Measurements from ENCODE around the gene GRIK4.
A peak's percentile ranks its signal among the peaks of the same experiment; 100 is the strongest.

Gene GRIK4

GRCh38 chr11:120797143-120797542, 285.6 kb downstream of the GRIK4 start:
- Histone ChIP-seq H3K27ac (no peak overlapping the region), H4K20me1 (ENCODE audit: insufficient read depth) (no peaks in the 10 kb centered on the region), H3K79me2 (ENCODE audit: insufficient read depth, low read depth) (no peaks in the 10 kb centered on the region), H2AFZ (ENCODE audit: low read depth) (no peak overlapping the region), H3K4me1 (ENCODE audit: low read depth, poor library complexity, severe bottlenecking) (no peaks in the 10 kb centered on the region), H3K4me2 (no peak overlapping the region), H3K4me3 (IDR thresholded peaks at IDR 0.05; ENCODE audit: insufficient read depth, low read depth, low read length) (no peak overlapping the region), H3K9ac (no peak overlapping the region), H3K27me3 (ENCODE audit: insufficient read depth, low read depth) (no peaks in the 10 kb centered on the region), H3K36me3 (ENCODE audit: insufficient read depth) (no peaks in the 10 kb centered on the region)
- TF ChIP-seq, protein P1, sequence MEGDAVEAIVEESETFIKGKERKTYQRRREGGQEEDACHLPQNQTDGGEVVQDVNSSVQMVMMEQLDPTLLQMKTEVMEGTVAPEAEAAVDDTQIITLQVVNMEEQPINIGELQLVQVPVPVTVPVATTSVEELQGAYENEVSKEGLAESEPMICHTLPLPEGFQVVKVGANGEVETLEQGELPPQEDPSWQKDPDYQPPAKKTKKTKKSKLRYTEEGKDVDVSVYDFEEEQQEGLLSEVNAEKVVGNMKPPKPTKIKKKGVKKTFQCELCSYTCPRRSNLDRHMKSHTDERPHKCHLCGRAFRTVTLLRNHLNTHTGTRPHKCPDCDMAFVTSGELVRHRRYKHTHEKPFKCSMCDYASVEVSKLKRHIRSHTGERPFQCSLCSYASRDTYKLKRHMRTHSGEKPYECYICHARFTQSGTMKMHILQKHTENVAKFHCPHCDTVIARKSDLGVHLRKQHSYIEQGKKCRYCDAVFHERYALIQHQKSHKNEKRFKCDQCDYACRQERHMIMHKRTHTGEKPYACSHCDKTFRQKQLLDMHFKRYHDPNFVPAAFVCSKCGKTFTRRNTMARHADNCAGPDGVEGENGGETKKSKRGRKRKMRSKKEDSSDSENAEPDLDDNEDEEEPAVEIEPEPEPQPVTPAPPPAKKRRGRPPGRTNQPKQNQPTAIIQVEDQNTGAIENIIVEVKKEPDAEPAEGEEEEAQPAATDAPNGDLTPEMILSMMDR (conservative IDR thresholded peaks at IDR 0.05; ENCODE audit: low read depth, low read length) = no peak

DNA sequence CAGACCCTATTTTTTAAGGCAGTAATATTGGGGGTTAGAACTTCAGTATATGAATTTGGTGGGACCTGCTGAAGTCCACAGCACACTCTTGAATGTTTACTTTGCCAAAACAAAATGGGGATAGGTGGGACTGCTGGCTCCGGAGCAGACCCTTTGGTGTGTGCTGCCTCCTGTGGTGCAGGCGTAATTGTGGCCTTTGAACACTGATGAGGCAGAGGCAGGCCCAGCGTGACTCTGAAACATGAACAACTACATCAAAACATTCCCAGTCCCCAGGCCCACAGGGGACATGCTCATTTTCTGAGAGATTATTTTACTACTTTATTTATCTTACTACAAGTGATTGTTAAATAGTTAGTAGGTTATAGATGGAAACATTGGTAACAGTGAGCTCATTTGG, 287.3 kb downstream of the GRIK4 start:
- H3K36me3 ChIP-seq (ENCODE audit: insufficient read depth) = no peaks in the 10 kb centered on the region

DNA sequence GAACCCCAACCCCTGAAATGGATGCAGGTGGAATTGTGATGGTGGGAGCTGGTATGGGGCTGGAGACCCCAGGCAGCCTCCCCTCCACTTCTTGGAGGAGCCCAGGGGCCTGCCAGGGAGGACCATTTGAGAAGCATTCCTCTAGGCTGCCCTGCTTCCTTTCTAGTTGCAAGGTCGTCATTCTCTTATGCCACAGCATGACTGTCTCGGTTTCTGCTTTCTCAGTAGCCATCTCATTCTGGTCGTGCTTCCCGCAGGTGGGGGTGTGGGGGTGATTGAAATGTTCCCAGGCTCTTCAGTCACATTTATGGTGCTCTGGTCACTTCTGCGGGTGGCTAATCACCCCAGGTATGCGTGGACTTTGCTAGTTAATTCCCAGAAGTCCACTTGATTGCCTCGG, 288.7 kb downstream of the GRIK4 start:
- Histone ChIP-seq H3K4me2 (no peak overlapping the region), H2AFZ (ENCODE audit: low read depth) (no peak overlapping the region), H3K27me3 (ENCODE audit: insufficient read depth, low read depth) (no peaks in the 10 kb centered on the region), H3K27ac (no peak overlapping the region), H4K20me1 (ENCODE audit: insufficient read depth) (no peaks in the 10 kb centered on the region), H3K4me3 (IDR thresholded peaks at IDR 0.05; ENCODE audit: insufficient read depth, low read depth, low read length) (no peak overlapping the region), H3K4me1 (ENCODE audit: low read depth, poor library complexity, severe bottlenecking) (no peaks in the 10 kb centered on the region), H3K36me3 (ENCODE audit: insufficient read depth) (no peaks in the 10 kb centered on the region), H3K9ac (no peak overlapping the region), H3K79me2 (ENCODE audit: insufficient read depth, low read depth) (no peaks in the 10 kb centered on the region)
- TF ChIP-seq, protein P1 (conservative IDR thresholded peaks at IDR 0.05; ENCODE audit: low read depth, low read length) = no peak

More for the DNA sequence above, 287.3 kb downstream of the GRIK4 start:
- no peak overlapping the region for H3K4me3 ChIP-seq (IDR thresholded peaks at IDR 0.05; ENCODE audit: insufficient read depth, low read depth, low read length)
- no peak overlapping the region for H3K27ac ChIP-seq
- H3K4me1 ChIP-seq (ENCODE audit: low read depth, poor library complexity, severe bottlenecking) = no peaks in the 10 kb centered on the region
- H3K27me3 ChIP-seq (ENCODE audit: insufficient read depth, low read depth) = no peaks in the 10 kb centered on the region
- no peak overlapping the region for H3K9ac ChIP-seq
- H2AFZ ChIP-seq (ENCODE audit: low read depth) = no peak overlapping the region
- no peaks in the 10 kb centered on the region for H3K79me2 ChIP-seq (ENCODE audit: insufficient read depth, low read depth)
- TF ChIP-seq, protein P1 (conservative IDR thresholded peaks at IDR 0.05; ENCODE audit: low read depth, low read length) = no peak
- no peak overlapping the region for H3K4me2 ChIP-seq
- H4K20me1 ChIP-seq (ENCODE audit: insufficient read depth) = no peaks in the 10 kb centered on the region

DNA sequence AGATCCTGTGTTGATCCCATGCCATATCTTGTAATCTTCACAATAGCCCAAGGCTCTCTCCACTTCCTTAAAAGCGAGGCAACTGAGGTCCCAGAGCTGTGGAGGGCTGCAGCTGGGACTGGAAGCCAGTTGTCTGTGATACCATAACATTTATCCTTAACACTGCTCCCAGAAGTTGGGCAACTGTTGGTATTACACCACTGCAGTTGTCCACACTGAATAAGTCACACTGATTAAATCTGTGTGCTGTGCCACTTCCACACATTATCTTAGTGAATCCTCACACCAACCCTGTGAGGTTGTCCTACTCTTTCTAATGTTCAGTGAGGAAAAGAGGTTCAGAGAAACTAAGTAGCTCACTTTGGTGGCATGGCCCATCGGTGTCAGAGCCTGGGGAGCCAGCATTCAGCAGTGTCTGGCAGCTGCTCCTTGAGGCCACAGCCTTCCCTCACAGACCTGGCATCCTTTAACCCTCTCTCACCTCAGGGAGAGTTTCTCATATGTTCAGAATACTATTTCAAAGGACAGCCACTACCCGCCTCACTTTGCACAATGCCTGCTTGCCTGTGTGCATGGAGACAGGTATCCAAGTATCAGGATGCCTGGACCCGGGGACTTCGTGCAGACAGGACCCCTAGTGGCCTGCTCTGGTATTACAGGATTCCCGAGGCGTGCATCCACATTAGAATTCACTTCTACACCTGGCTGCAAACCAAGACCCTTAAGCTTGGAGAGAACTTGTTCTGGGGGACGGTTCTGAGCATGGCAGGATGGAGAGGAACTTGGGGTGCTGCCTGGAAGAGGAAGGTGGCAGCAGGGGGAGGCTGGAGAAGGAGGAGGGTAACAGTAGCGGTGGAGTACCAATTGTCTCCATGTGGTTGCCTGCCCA, 290.5 kb downstream of the GRIK4 start:
- H3K4me1 ChIP-seq (ENCODE audit: low read depth, poor library complexity, severe bottlenecking) = no peaks in the 10 kb centered on the region
- TF ChIP-seq, protein P1 (conservative IDR thresholded peaks at IDR 0.05; ENCODE audit: low read depth, low read length) = peak; percentile 90
- no peaks in the 10 kb centered on the region for H3K27me3 ChIP-seq (ENCODE audit: insufficient read depth, low read depth)
- no peaks in the 10 kb centered on the region for H4K20me1 ChIP-seq (ENCODE audit: insufficient read depth)
- no peak overlapping the region for H3K27ac ChIP-seq
- no peaks in the 10 kb centered on the region for H3K79me2 ChIP-seq (ENCODE audit: insufficient read depth, low read depth)
- no peak overlapping the region for H3K9ac ChIP-seq
- H3K4me3 ChIP-seq (IDR thresholded peaks at IDR 0.05; ENCODE audit: insufficient read depth, low read depth, low read length) = no peak overlapping the region
- H3K4me2 ChIP-seq = no peak overlapping the region
- no peaks in the 10 kb centered on the region for H3K36me3 ChIP-seq (ENCODE audit: insufficient read depth)
- no peak overlapping the region for H2AFZ ChIP-seq (ENCODE audit: low read depth)
